Measurements from ENCODE around the gene ALB.

Gene ALB

DNA sequence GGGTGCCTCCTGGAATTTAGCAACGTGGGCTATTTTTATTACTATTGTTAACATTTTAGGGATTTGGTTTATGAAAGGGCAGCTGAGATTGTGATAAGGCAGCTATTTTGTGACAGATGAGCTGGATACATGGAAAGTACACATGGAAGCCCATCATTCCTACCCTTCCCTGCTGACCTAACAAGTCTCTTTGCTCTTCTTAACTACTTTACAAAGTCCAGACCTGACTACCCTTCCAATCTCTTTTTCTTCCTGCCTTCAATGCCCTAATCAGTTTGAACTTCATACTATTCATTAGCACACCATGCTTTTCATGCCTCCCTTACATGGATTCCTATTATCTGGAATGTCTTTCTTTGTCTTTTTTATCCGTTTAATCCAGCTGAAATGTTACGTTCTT, 22.6 kb downstream of the ALB start:
- DNase-seq = no peak

DNA sequence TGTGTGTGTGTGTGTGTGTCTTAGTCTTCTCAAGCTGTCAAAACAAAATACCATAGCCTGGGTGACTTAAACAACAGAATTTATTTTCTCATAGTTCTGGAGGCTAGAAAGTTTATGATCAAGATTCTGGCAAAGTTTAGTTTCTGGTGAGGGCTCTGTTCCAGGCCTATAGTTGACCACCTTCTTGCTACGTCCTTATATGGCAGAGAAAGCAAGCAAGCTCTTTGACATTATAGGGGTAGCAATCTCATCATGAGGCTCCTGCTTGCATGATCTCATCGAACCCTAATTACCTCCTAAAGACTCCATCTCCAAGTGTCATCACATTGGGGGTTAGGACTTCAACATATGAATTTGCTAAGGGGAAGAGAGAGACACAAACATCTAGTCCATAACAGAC, 25.0 kb downstream of the ALB start:
- Histone ChIP-seq H3K4me1 (no peaks in the 10 kb centered on the region), H3K4me3 (no peak overlapping the region), H3K36me3 (no peaks in the 10 kb centered on the region), H3K9me3 (no peaks in the 10 kb centered on the region), H3K27me3 (no peaks in the 10 kb centered on the region), H3K27ac (no peak overlapping the region)
- TF ChIP-seq, protein P1, sequence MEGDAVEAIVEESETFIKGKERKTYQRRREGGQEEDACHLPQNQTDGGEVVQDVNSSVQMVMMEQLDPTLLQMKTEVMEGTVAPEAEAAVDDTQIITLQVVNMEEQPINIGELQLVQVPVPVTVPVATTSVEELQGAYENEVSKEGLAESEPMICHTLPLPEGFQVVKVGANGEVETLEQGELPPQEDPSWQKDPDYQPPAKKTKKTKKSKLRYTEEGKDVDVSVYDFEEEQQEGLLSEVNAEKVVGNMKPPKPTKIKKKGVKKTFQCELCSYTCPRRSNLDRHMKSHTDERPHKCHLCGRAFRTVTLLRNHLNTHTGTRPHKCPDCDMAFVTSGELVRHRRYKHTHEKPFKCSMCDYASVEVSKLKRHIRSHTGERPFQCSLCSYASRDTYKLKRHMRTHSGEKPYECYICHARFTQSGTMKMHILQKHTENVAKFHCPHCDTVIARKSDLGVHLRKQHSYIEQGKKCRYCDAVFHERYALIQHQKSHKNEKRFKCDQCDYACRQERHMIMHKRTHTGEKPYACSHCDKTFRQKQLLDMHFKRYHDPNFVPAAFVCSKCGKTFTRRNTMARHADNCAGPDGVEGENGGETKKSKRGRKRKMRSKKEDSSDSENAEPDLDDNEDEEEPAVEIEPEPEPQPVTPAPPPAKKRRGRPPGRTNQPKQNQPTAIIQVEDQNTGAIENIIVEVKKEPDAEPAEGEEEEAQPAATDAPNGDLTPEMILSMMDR (IDR thresholded peaks at IDR 0.05) = no peak
- DNase-seq = no peak
- intact Hi-C loops (cut with DNase I; ENCODE audit: low total_unique reads) = no loop called here

More for the DNA sequence above, 22.6 kb downstream of the ALB start:
- H3K36me3 ChIP-seq = no peaks in the 10 kb centered on the region
- no peaks in the 10 kb centered on the region for H3K4me1 ChIP-seq
- TF ChIP-seq, protein P1 (IDR thresholded peaks at IDR 0.05) = no peak
- no peak overlapping the region for H3K4me3 ChIP-seq
- H3K27ac ChIP-seq = no peak overlapping the region
- no peaks in the 10 kb centered on the region for H3K27me3 ChIP-seq
- intact Hi-C loops (cut with DNase I; ENCODE audit: low total_unique reads) = no loop called here
- H3K9me3 ChIP-seq = no peaks in the 10 kb centered on the region

DNA sequence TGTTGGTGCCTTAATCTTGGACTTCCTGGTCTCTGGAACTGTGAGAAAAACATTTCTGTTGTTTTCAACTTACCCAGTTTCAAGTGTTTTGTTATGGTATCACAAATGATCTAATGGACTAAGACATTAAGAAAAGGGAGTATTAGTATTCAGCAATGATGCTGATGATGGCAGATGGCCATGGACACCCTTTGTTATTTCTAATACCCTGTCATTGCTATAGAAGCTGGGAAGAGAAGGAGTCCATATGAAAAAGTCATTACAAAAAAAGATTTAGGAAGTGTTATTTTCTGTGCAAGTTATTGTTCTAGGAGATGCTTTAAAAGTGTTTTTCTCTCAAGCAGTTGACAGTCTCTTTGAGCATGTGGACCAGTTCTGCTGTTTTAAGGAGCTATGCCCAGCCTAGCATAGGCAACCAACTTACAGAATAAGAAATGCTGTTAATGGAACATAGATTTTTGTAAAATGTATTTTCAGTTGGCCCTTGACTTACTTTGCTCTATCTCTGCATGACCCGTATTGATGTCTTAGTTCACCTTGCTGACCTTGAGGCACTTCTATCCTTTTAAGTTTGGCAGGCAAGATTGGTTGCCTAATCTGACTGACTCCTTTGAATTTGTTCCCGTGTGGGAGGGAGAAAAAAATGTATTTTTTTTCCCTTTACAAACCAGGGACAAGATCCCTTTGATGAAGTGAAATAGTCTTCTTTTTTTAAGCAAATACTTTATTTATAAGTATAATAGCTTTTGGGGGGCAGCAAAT, 25.9 kb downstream of the ALB start:
- intact Hi-C loops (cut with DNase I; ENCODE audit: low total_unique reads) = no loop called here
- H3K27ac ChIP-seq = no peak overlapping the region
- H3K36me3 ChIP-seq = no peaks in the 10 kb centered on the region
- no peak overlapping the region for H3K4me3 ChIP-seq
- TF ChIP-seq, protein P1 (IDR thresholded peaks at IDR 0.05) = no peak
- H3K4me1 ChIP-seq = no peaks in the 10 kb centered on the region
- H3K27me3 ChIP-seq = no peaks in the 10 kb centered on the region
- no peak for DNase-seq
- H3K9me3 ChIP-seq = no peaks in the 10 kb centered on the region

DNA sequence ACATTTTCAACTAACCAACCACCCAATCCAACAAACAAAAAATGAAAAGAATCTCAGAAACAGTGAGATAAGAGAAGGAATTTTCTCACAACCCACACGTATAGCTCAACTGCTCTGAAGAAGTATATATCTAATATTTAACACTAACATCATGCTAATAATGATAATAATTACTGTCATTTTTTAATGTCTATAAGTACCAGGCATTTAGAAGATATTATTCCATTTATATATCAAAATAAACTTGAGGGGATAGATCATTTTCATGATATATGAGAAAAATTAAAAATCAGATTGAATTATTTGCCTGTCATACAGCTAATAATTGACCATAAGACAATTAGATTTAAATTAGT, 27.7 kb downstream of the ALB start:
- Histone ChIP-seq H3K27ac (no peak overlapping the region), H3K9me3 (no peaks in the 10 kb centered on the region), H3K27me3 (no peaks in the 10 kb centered on the region), H3K36me3 (no peaks in the 10 kb centered on the region), H3K4me3 (no peak overlapping the region), H3K4me1 (no peaks in the 10 kb centered on the region)
- intact Hi-C loops (cut with DNase I; ENCODE audit: low total_unique reads) = no loop called here
- no peak for DNase-seq
- TF ChIP-seq, protein P1 (IDR thresholded peaks at IDR 0.05) = no peak

DNA sequence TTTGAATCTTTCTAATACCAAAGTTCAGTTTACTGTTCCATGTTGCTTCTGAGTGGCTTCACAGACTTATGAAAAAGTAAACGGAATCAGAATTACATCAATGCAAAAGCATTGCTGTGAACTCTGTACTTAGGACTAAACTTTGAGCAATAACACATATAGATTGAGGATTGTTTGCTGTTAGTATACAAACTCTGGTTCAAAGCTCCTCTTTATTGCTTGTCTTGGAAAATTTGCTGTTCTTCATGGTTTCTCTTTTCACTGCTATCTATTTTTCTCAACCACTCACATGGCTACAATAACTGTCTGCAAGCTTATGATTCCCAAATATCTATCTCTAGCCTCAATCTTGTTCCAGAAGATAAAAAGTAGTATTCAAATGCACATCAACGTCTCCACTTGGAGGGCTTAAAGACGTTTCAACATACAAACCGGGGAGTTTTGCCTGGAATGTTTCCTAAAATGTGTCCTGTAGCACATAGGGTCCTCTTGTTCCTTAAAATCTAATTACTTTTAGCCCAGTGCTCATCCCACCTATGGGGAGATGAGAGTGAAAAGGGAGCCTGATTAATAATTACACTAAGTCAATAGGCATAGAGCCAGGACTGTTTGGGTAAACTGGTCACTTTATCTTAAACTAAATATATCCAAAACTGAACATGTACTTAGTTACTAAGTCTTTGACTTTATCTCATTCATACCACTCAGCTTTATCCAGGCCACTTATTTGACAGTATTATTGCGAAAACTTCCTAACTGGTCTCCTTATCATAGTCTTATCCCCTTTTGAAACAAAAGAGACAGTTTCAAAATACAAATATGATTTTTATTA, 28.3 kb downstream of the ALB start:
- no peak for DNase-seq
- Histone ChIP-seq H3K27me3 (no peaks in the 10 kb centered on the region), H3K4me3 (no peak overlapping the region), H3K27ac (no peak overlapping the region), H3K36me3 (no peaks in the 10 kb centered on the region), H3K4me1 (no peaks in the 10 kb centered on the region), H3K9me3 (no peaks in the 10 kb centered on the region)
- intact Hi-C loops (cut with DNase I; ENCODE audit: low total_unique reads) = no loop called here
- TF ChIP-seq, protein P1 (IDR thresholded peaks at IDR 0.05) = no peak
